Cardiac fibroblast (primary cell): Measurements from ENCODE around the gene SMC1B.
"Not testable (repeated sequence)": the region's sequence is repeated elsewhere in the genome, so short reads cannot be mapped to it uniquely, and the experiment has no call there.

Experiments
- DNase-seq, 2 donors: peaks; one replicate each; pipeline versions ENCODE4 v3.0.0 to v3.0.0-alpha.2; 2010; ENCODE audit warnings: low read depth in 2 of 2
- H3K4me3 ChIP-seq, 2 donors: replicated peaks in 1 of 2; 1 replicate in 1 of 2; 2 replicates in 1 of 2; pipeline ENCODE4 v1.5.1; 2011; ENCODE audit warnings: low read depth in 2 of 2, low read length in 2 of 2, mild to moderate bottlenecking in 2 of 2, moderate library complexity in 1 of 2
- CTCF ChIP-seq: IDR thresholded peaks from one replicate; pipeline ENCODE4 v1.5.1; 2011; ENCODE audit warnings: low read depth, mild to moderate bottlenecking, low read length, inconsistent platforms

SMC1B gene

GRCh38 chr22:45376703-45377102 is 36.7 kb downstream of the SMC1B start:
- no peak overlapping the region for H3K4me3 ChIP-seq
- peak; percentile 7 to 78 for DNase-seq
- no peak for TF ChIP-seq CTCF

GRCh38 chr22:45376009-45376408 is 37.4 kb downstream of the SMC1B start:
- no peak for TF ChIP-seq CTCF

DNA sequence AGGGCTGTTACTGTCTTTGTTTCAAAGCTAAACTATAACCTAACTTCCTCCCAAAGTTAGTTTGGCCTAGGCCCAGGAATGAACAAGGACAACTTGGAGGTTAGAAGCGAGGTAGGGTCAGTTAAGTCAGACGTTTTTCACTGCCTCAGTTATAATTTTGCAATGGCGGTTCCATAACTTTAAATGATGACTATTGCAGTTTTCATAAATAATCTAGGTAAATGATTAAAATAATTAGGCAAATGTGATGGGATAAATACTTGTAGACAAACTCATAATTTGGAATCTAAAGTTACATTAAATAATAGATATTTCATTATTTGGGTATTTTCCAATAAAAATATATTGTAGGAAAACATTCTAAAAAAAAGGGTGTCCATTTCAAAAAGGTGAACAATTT is 39.8 kb downstream of the SMC1B start:
- DNase-seq, H3K4me3 ChIP-seq: not testable (repeated sequence)

More at GRCh38 chr22:45376009-45376408, 37.4 kb downstream of the SMC1B start:
- no peak for DNase-seq
- H3K4me3 ChIP-seq, result no peak overlapping the region

DNA sequence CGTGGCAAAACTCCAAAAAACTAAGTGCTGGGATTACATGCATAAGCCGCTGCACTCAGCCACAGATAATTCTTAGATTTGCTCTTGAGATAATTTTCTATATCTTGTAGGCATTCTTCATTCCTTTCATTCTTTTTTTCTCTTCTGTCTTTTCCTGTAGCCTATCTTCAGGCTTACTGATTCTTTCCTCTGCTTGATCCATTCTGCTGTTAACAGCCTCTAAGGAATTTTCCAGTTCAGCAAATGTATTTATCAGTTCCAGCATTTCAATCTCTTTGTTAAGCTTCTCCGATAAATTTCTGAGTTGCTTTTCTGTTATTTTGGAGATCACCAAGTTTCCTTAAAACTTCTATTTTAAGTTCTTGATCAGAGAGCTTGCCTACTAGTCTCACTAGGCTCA is 46.7 kb downstream of the SMC1B start:
- no peak for DNase-seq
- no peak for TF ChIP-seq CTCF
- H3K4me3 ChIP-seq, result no peak overlapping the region

DNA sequence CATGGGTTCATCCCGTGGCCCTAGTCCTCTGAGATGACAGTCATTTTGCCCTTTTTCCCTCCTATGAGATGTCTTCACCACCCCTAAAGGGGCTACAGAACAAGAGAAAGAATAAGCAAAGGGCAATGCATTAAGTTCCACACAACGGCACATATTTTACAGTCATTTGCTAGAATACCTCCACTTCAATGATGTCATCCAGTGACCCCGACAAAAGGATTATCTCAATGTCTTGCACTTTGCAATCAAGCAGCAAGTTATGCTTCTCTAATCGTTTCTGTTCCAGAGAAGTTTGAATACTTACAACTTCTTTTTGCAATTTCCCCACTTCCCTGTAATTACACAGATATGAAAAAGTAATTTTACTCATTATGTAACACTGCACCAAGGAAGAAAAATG is 53.8 kb downstream of the SMC1B start:
- TF ChIP-seq CTCF, result no peak
- H3K4me3 ChIP-seq, result no peak overlapping the region
- no peak for DNase-seq

DNA sequence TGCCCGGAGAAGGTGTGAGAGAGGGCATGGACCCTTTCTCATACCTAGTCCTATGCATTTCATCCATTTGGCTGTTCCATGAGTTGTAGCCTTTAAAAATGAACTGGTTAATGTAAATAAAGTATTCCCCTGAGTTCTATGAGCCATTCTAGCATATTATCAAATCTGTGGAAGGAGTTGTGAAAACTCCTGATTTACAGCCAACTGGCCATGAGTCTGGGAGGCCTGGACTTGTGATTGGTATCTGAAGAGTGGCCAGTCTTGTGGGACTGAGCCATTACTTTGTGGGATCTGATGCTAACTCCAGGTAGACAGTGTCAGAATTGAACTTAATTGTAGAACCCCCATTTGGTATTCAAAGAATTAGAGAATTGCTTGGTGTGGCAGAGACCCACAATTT is 55.3 kb downstream of the SMC1B start:
- H3K4me3 ChIP-seq, result no peak overlapping the region
- no peak for TF ChIP-seq CTCF
- DNase-seq, result peak; percentile 55 to 63

GRCh38 chr22:45357490-45357889 is 55.9 kb downstream of the SMC1B start:
- TF ChIP-seq CTCF, result no peak
- no peak overlapping the region for H3K4me3 ChIP-seq
- no peak for DNase-seq
